ENCODE data around the gene SAMD15.
"Not testable (repeated sequence)": the region's sequence is repeated elsewhere in the genome, so short reads cannot be mapped to it uniquely, and the experiment has no call there.

The SAMD15 gene

GRCh38 chr14:77376771-77377501 lies at the start of gene SAMD15, which contains the start of gene TMED8:
TSS of gene SAMD15 (plus strand) at chr14:77377379. CDS start at chr14:77377419, 40 bp downstream.
TSS of gene TMED8 (minus strand) at chr14:77377094. CDS start at chr14:77377053, 41 bp downstream.
- peak; percentile 86 for DNase-seq

GRCh38 chr14:77329872-77330271 lies 47.3 kb upstream of the SAMD15 start:
- DNase-seq, result no peak

GRCh38 chr14:77335576-77335975 lies 41.6 kb upstream of the SAMD15 start:
- no peak for DNase-seq

- DNase-seq, result not testable (repeated sequence)
Observed at GRCh38 chr14:77337255-77337654, 39.9 kb upstream of the SAMD15 start.

GRCh38 chr14:77337880-77338279 lies 39.3 kb upstream of the SAMD15 start:
- DNase-seq, result no peak

- no peak for DNase-seq
Observed at GRCh38 chr14:77338302-77338701, 38.9 kb upstream of the SAMD15 start.

- no peak for DNase-seq
Observed at GRCh38 chr14:77339407-77339806, 37.8 kb upstream of the SAMD15 start.

GRCh38 chr14:77340389-77340788 lies 36.8 kb upstream of the SAMD15 start:
- no peak for DNase-seq

- no peak for DNase-seq
Observed at GRCh38 chr14:77342726-77343397, 34.3 kb upstream of the SAMD15 start.

- DNase-seq, result no peak
Observed at GRCh38 chr14:77343662-77344061, 33.5 kb upstream of the SAMD15 start.

GRCh38 chr14:77344377-77344996 lies 32.7 kb upstream of the SAMD15 start:
- no peak for DNase-seq

GRCh38 chr14:77346495-77346894 lies 30.7 kb upstream of the SAMD15 start:
- DNase-seq, result no peak

GRCh38 chr14:77347751-77348150 lies 29.4 kb upstream of the SAMD15 start:
- no peak for DNase-seq

- DNase-seq, result no peak
Observed at GRCh38 chr14:77353469-77354141, 23.6 kb upstream of the SAMD15 start.

GRCh38 chr14:77355811-77356210 lies 21.4 kb upstream of the SAMD15 start:
- DNase-seq, result no peak

GRCh38 chr14:77356899-77357298 lies 20.3 kb upstream of the SAMD15 start:
- DNase-seq, result no peak

- DNase-seq, result no peak
Observed at GRCh38 chr14:77359626-77360025, 17.6 kb upstream of the SAMD15 start.

- DNase-seq, result no peak
Observed at GRCh38 chr14:77364146-77364545, 13.0 kb upstream of the SAMD15 start.

GRCh38 chr14:77369285-77369684 lies 7.9 kb upstream of the SAMD15 start:
- peak; percentile 38 for DNase-seq

- DNase-seq, result peak; percentile 10
Observed at GRCh38 chr14:77372304-77372841, 4.8 kb upstream of the SAMD15 start.

GRCh38 chr14:77375164-77375950 lies 1.8 kb upstream of the SAMD15 start:
- no peak for DNase-seq

Data from CD4-positive, alpha-beta T cell treated with Interleukin-10 for 1 hour (primary cell).